HepG2 (cell line): ENCODE results near the gene BMI1. TPM values are rescaled to one million over a fixed set of nuclear protein-coding genes. Genes with fewer than 3 reads are reported as not detected.

Experiments used
- ARID2 ChIP-seq: sonication (generic); formaldehyde crosslinking; IDR thresholded peaks from 2 replicates; pipeline ENCODE4 v1.8.1; 2022; ENCODE audit warnings: mild to moderate bottlenecking, missing genetic modification reagents, borderline replicate concordance
- ATM ChIP-seq: fragments of 450-650 bp; IDR thresholded peaks from 2 replicates; pipeline ENCODE4 v1.7.1; 2017; ENCODE audit warnings: mild to moderate bottlenecking, borderline replicate concordance
- ATRX ChIP-seq: sonication (generic); formaldehyde crosslinking; IDR thresholded peaks from 2 replicates; pipeline ENCODE4 v1.4.0; 2020; ENCODE audit warnings: missing genetic modification reagents, borderline replicate concordance
- CBFB ChIP-seq: sonication (generic); formaldehyde crosslinking; IDR thresholded peaks from 2 replicates; pipeline ENCODE4 v1.4.0; 2020; ENCODE audit warnings: missing genetic modification reagents
- DMAP1 ChIP-seq: IDR thresholded peaks from 2 replicates; pipeline ENCODE4 v1.6.1; 2016
- EED ChIP-seq: sonication (generic); formaldehyde crosslinking; IDR thresholded peaks from 2 replicates; pipeline ENCODE4 v1.5.0; 2020; ENCODE audit warnings: mild to moderate bottlenecking, missing genetic modification reagents
- HIVEP1 ChIP-seq: sonication (generic); formaldehyde crosslinking; IDR thresholded peaks from 2 replicates; pipeline ENCODE4 v1.4.0; 2020; ENCODE audit warnings: mild to moderate bottlenecking, missing genetic modification reagents
- IRX3 ChIP-seq: sonication (generic); formaldehyde crosslinking; IDR thresholded peaks from 2 replicates; pipeline ENCODE4 v1.8.1; 2023; ENCODE audit warnings: mild to moderate bottlenecking, low read depth, missing genetic modification reagents, borderline replicate concordance
- MTF2 ChIP-seq: sonication (generic); formaldehyde crosslinking; IDR thresholded peaks from 2 replicates; pipeline ENCODE4 v1.5.0; 2020; ENCODE audit warnings: missing genetic modification reagents, borderline replicate concordance
- NCOA5 ChIP-seq: sonication (generic); formaldehyde crosslinking; IDR thresholded peaks from 2 replicates; pipeline ENCODE4 v1.4.0; 2020; ENCODE audit warnings: missing genetic modification reagents
- SMAD3 ChIP-seq: sonication (generic); formaldehyde crosslinking; IDR thresholded peaks from 2 replicates; pipeline ENCODE4 v1.4.0; 2020; ENCODE audit warnings: missing genetic modification reagents
- SNAI1 ChIP-seq: sonication (generic); formaldehyde crosslinking; IDR thresholded peaks from 2 replicates; pipeline ENCODE4 v1.5.0; 2020; ENCODE audit warnings: mild to moderate bottlenecking, missing genetic modification reagents, borderline replicate concordance
- TBL1XR1 ChIP-seq: fragments of 150-350 bp; IDR thresholded peaks from 2 replicates; pipeline ENCODE4 v1.6.1; 2014; ENCODE audit warnings: borderline replicate concordance, low read length; ENCODE audit not compliant: partially characterized antibody
- ZMYM3 ChIP-seq: sonication (generic); formaldehyde crosslinking; IDR thresholded peaks from 2 replicates; pipeline ENCODE4 v1.5.1; 2020; ENCODE audit warnings: mild to moderate bottlenecking, missing genetic modification reagents
- ZNF331 ChIP-seq: sonication (generic); formaldehyde crosslinking; IDR thresholded peaks from 2 replicates; pipeline ENCODE4 v1.4.0; 2020; ENCODE audit warnings: missing genetic modification reagents
- ZNF496 ChIP-seq: sonication (generic); formaldehyde crosslinking; IDR thresholded peaks from 2 replicates; pipeline ENCODE4 v1.8.1; 2023; ENCODE audit warnings: mild to moderate bottlenecking, moderate library complexity, missing genetic modification reagents; ENCODE audit not compliant: insufficient replicate concordance
- ZNF83 ChIP-seq: sonication (generic); formaldehyde crosslinking; IDR thresholded peaks from 2 replicates; pipeline ENCODE4 v1.4.0; 2020; ENCODE audit warnings: missing genetic modification reagents, mild to moderate bottlenecking, borderline replicate concordance
- ZNF891 ChIP-seq: sonication (generic); formaldehyde crosslinking; IDR thresholded peaks from 2 replicates; pipeline ENCODE4 v1.5.0; 2020; ENCODE audit warnings: mild to moderate bottlenecking, missing genetic modification reagents
- polyA plus RNA-seq, 8 experiments: library from polyadenylated mRNA; depleted of rRNA in 3 of 8; stranded (reverse) in 7 of 8; unstranded in 1 of 8; fragments of >200 nt; fragmentation: Illumina TruSeq in 4 of 8; extraction: Trizol in 4 of 8; gene quantifications; 2 replicates each; pipeline versions ENCODE4 v1.2.1 to v1.2.3, GENCODE V29; 2011 to 2016; ENCODE audit warnings: low read depth in 4 of 8, missing spikeins in 1 of 8, mixed read lengths in 1 of 8; ENCODE audit not compliant: insufficient read depth in 1 of 8
- total RNA-seq, 5 experiments: library from RNA; depleted of rRNA; stranded (reverse); fragments of >200 nt; fragmentation: Illumina TruSeq; extraction: Trizol; gene quantifications; 2 replicates each; pipeline ENCODE4 v1.2.3, GENCODE V29; 2016; ENCODE audit warnings: low read depth in 1 of 5
- TF ChIP-seq, protein P1 (sequence below): sonication (generic); formaldehyde crosslinking; IDR thresholded peaks from one replicate; pipeline ENCODE4 v1.5.1; 2020; ENCODE audit warnings: mild to moderate bottlenecking, missing genetic modification reagents; ENCODE audit errors: not compliant biosample characterization
- TF ChIP-seq, protein P2 (sequence below): sonication (generic); formaldehyde crosslinking; IDR thresholded peaks from 2 replicates; pipeline ENCODE4 v1.4.0; 2020; ENCODE audit warnings: missing genetic modification reagents

Gene BMI1
- total and polyA plus RNA-seq, 2 of the 13 experiments (the other 11 are each of a cell fraction or from before 2014, with no cell fraction given), result 30.5 to 44.0 TPM

DNA sequence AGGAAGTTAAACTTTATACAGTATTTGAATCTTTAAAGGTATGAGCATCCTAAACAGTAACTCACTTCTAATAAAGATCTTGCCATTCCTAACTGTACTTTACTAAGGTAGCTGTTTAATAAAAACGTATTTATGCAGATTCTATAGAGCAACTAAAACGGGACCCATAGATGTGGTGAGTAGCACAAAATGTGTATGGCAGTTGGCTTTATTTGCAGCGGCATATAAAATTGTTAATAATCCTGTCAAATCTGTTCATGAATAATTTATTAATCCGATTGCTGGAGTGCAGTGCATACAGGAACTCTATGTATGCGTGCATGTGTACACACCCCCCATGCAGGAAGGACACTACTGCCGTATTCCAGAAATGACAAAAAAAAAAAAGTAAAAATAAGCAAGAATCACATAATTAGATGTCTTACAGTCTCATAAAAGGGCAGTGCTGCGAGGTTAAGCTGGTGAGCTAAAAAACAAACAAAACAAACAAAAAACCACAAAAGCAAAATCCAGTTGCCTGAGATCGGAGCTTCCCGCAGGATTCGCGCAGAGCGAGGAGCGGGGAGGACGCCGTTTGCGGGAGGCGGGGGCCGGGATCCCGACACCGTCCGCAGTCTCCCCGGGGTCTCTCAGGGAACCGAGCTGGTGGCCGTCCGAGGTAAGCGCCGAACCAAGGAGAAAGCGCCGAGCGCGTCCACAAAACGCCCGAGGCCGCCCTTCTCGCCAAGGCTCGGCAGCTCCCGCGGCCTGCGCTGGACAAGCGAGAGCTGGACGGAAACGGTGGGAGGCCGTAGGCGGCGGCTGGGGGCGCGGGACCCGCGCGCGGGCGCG, 5.2 kb upstream of the BMI1 start (continued):
- TF ChIP-seq ATM, result no peak
- TF ChIP-seq, protein P1, sequence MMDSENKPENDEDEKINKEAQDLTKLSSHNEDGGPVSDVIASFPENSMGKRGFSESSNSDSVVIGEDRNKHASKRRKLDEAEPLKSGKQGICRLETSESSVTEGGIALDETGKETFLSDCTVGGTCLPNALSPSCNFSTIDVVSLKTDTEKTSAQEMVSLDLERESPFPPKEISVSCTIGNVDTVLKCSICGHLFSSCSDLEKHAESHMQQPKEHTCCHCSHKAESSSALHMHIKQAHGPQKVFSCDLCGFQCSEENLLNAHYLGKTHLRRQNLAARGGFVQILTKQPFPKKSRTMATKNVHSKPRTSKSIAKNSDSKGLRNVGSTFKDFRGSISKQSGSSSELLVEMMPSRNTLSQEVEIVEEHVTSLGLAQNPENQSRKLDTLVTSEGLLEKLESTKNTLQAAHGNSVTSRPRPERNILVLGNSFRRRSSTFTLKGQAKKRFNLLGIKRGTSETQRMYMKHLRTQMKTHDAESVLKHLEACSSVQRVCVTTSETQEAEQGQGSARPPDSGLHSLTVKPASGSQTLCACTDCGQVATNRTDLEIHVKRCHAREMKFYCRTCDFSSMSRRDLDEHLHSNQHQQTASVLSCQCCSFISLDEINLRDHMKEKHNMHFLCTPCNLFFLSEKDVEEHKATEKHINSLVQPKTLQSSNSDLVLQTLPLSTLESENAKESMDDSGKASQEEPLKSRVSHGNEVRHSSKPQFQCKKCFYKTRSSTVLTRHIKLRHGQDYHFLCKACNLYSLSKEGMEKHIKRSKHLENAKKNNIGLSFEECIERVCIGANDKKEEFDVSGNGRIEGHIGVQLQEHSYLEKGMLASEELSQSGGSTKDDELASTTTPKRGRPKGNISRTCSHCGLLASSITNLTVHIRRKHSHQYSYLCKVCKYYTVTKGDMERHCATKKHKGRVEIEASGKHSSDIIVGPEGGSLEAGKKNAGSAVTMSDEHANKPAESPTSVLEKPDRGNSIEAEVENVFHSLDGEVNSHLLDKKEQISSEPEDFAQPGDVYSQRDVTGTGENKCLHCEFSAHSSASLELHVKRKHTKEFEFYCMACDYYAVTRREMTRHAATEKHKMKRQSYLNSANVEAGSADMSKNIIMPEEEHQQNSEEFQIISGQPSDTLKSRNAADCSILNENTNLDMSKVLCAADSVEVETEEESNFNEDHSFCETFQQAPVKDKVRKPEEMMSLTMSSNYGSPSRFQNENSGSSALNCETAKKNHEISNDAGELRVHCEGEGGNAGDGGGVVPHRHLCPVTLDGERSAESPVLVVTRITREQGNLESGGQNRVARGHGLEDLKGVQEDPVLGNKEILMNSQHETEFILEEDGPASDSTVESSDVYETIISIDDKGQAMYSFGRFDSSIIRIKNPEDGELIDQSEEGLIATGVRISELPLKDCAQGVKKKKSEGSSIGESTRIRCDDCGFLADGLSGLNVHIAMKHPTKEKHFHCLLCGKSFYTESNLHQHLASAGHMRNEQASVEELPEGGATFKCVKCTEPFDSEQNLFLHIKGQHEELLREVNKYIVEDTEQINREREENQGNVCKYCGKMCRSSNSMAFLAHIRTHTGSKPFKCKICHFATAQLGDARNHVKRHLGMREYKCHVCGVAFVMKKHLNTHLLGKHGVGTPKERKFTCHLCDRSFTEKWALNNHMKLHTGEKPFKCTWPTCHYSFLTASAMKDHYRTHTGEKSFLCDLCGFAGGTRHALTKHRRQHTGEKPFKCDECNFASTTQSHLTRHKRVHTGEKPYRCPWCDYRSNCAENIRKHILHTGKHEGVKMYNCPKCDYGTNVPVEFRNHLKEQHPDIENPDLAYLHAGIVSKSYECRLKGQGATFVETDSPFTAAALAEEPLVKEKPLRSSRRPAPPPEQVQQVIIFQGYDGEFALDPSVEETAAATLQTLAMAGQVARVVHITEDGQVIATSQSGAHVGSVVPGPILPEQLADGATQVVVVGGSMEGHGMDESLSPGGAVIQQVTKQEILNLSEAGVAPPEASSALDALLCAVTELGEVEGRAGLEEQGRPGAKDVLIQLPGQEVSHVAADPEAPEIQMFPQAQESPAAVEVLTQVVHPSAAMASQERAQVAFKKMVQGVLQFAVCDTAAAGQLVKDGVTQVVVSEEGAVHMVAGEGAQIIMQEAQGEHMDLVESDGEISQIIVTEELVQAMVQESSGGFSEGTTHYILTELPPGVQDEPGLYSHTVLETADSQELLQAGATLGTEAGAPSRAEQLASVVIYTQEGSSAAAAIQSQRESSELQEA, result peak; percentile 3
- no peak for TF ChIP-seq NCOA5 (CRISPR knock-in tag)
- TF ChIP-seq ZNF83 (CRISPR knock-in tag), result no peak; the same call in 1 of the 2 replicates
- no peak for TF ChIP-seq ATRX (CRISPR knock-in tag)
- TF ChIP-seq SMAD3 (CRISPR knock-in tag), result peak; percentile 6; the same call in 1 of the 2 replicates
- no peak; the same call in 1 of the 2 replicates for TF ChIP-seq SNAI1 (CRISPR knock-in tag)
- no peak for TF ChIP-seq TBL1XR1
- no peak for TF ChIP-seq ZNF891 (CRISPR knock-in tag)
- no peak for TF ChIP-seq EED (CRISPR knock-in tag)
- TF ChIP-seq, protein P2, sequence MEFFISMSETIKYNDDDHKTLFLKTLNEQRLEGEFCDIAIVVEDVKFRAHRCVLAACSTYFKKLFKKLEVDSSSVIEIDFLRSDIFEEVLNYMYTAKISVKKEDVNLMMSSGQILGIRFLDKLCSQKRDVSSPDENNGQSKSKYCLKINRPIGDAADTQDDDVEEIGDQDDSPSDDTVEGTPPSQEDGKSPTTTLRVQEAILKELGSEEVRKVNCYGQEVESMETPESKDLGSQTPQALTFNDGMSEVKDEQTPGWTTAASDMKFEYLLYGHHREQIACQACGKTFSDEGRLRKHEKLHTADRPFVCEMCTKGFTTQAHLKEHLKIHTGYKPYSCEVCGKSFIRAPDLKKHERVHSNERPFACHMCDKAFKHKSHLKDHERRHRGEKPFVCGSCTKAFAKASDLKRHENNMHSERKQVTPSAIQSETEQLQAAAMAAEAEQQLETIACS (CRISPR knock-in tag), result no peak
- TF ChIP-seq ZMYM3 (CRISPR knock-in tag), result no peak
- peak; percentile 27; the same call in 1 of the 2 replicates for TF ChIP-seq IRX3
- no peak for TF ChIP-seq DMAP1 (CRISPR knock-in tag)
- TF ChIP-seq HIVEP1, result no peak; the same call in 1 of the 2 replicates
- no peak for TF ChIP-seq ARID2 (CRISPR knock-in tag)
- no peak for TF ChIP-seq ZNF331 (CRISPR knock-in tag)
- TF ChIP-seq CBFB (CRISPR knock-in tag), result no peak
- 0 out of 2 replicates have a peak, but pooled peaks have one; percentile 46 for TF ChIP-seq MTF2
- no peak for TF ChIP-seq ZNF496 (CRISPR knock-in tag)
